HCT116 (cell line): Measurements from ENCODE around the gene GMDS. TPM values are rescaled to one million over a fixed set of nuclear protein-coding genes. Genes with fewer than 3 reads are reported as not detected.

Source experiments
- ATAC-seq: fragments of 200-7000 bp; cut with Tn5 transposase; 2 replicates; pipeline ENCODE4 v1.9.1; 2020; ENCODE audit warnings: mild to moderate bottlenecking, moderate library complexity
- BruUV-seq: library from RNA; stranded (reverse); fragments of 400-500 nt; replicated peaks from 2 replicates; lab custom pipeline; 2021; lab: Mats Ljungman, UMichigan
- CTCF ChIA-PET: fragments of 300-600 bp; sonication (Branson Sonifier 250); formaldehyde crosslinking; loops from one replicate; lab custom pipeline; 2021; ENCODE audit warnings: antibody characterized with exemption; lab: Charles Lee
- POLR2A ChIA-PET: fragments of 300-600, 350-600 bp; sonication (Branson Sonifier 250); formaldehyde crosslinking; loops from one replicate; lab custom pipeline; 2021; ENCODE audit warnings: antibody characterized with exemption; lab: Charles Lee
- RAD21 ChIA-PET, 2 experiments: fragments of 300-600 bp; sonication (Branson Sonifier 250); formaldehyde crosslinking; loops; one replicate each; lab custom pipeline; 2023; ENCODE audit warnings: low total read pairs in 2 of 2; ENCODE audit not compliant: uncharacterized antibody in 2 of 2, unreplicated experiment in 2 of 2, low non-redundant PET in 1 of 2; lab: Charles Lee
- DNase-seq: peaks from one replicate; pipeline ENCODE4 v3.0.0-alpha.2; 2010; ENCODE audit warnings: low read depth, low spot score
- H2AFZ ChIP-seq: fragments of 200-600 bp; shearing (Covaris generic), sonication (generic); 2 replicates; pipeline ENCODE4 v1.6.1; 2017; ENCODE audit warnings: low read depth, mixed run types, mixed read lengths, antibody characterized with exemption, low read length; ENCODE audit not compliant: poor library complexity, severe bottlenecking
- H3K27ac ChIP-seq: 2 replicates; pipeline ENCODE4 v1.5.1; 2012; ENCODE audit warnings: low read depth, low read length
- H3K27me3 ChIP-seq: fragments of 200-600 bp; sonication (generic); 2 replicates; pipeline ENCODE4 v1.6.1; 2016; ENCODE audit warnings: mixed run types, low read length, mixed read lengths; ENCODE audit not compliant: insufficient read depth
- H3K36me3 ChIP-seq, 2 experiments: fragments of 200-500 bp in 1 of 2; fragments of 200-600 bp in 1 of 2; sonication (Bioruptor generic) in 1 of 2; sonication (generic) in 1 of 2; 2 replicates each; pipeline versions ENCODE4 v1.5.1 to v1.6.1; 2014 to 2016; ENCODE audit warnings: low read length in 2 of 2, inconsistent platforms in 1 of 2, mixed read lengths in 1 of 2, mixed run types in 1 of 2; ENCODE audit not compliant: insufficient read depth in 2 of 2, control insufficient read depth in 1 of 2
- H3K4me1 ChIP-seq, 2 experiments: fragments of 200-600 bp in 1 of 2; sonication (generic) in 1 of 2; 2 replicates each; pipeline versions ENCODE4 v1.5.1 to v1.6.1; 2012 to 2017; ENCODE audit warnings: low read length in 2 of 2, inconsistent platforms in 1 of 2, mild to moderate bottlenecking in 1 of 2, mixed read lengths in 1 of 2, mixed run types in 1 of 2, moderate library complexity in 1 of 2; ENCODE audit not compliant: insufficient read depth in 2 of 2, control insufficient read depth in 1 of 2
- H3K4me2 ChIP-seq: fragments of 200-600 bp; sonication (generic); 2 replicates; pipeline ENCODE4 v1.6.1; 2017; ENCODE audit warnings: mixed run types, low read length, mixed read lengths
- H3K4me3 ChIP-seq, 2 experiments: fragments of 200-600 bp in 1 of 2; sonication (generic) in 1 of 2; replicated peaks in 1 of 2; 2 replicates each; pipeline ENCODE4 v1.5.1; 2011 to 2016; ENCODE audit warnings: low read length in 2 of 2, control low read depth in 1 of 2, low read depth in 1 of 2, mild to moderate bottlenecking in 1 of 2, mixed read lengths in 1 of 2, mixed run types in 1 of 2
- H3K79me2 ChIP-seq: fragments of 200-600 bp; sonication (generic); 2 replicates; pipeline ENCODE4 v1.6.1; 2017; ENCODE audit warnings: mild to moderate bottlenecking, mixed run types, low read length, moderate library complexity, mixed read lengths; ENCODE audit not compliant: insufficient read depth
- H3K9ac ChIP-seq: fragments of 200-600 bp; sonication (generic); 2 replicates; pipeline ENCODE4 v1.6.1; 2016; ENCODE audit warnings: low read length, mixed read lengths
- H3K9me2 ChIP-seq: fragments of 200-600 bp; sonication (generic), shearing (Covaris generic); 2 replicates; pipeline ENCODE4 v1.6.1; 2017; ENCODE audit warnings: mixed run types, mild to moderate bottlenecking, moderate library complexity; ENCODE audit not compliant: insufficient read depth
- H3K9me3 ChIP-seq, 2 experiments: fragments of 200-500 bp in 1 of 2; fragments of 200-600 bp in 1 of 2; sonication (Bioruptor generic) in 1 of 2; sonication (generic) in 1 of 2; 2 replicates each; pipeline ENCODE4 v1.6.1; 2014 to 2017; ENCODE audit warnings: low read length in 2 of 2, mixed read lengths in 2 of 2, inconsistent platforms in 1 of 2, low read depth in 1 of 2, mild to moderate bottlenecking in 1 of 2, mixed run types in 1 of 2, moderate library complexity in 1 of 2; ENCODE audit not compliant: control insufficient read depth in 1 of 2, insufficient read depth in 1 of 2
- H4K20me1 ChIP-seq: fragments of 200-600 bp; sonication (generic), shearing (Covaris generic); 2 replicates; pipeline ENCODE4 v1.6.1; 2017; ENCODE audit warnings: mixed run types, mild to moderate bottlenecking, moderate library complexity; ENCODE audit not compliant: insufficient read depth
- ATF3 ChIP-seq: IDR thresholded peaks from 2 replicates; pipeline ENCODE4 v1.6.1; 2012
- CEBPB ChIP-seq: IDR thresholded peaks from 2 replicates; pipeline ENCODE4 v1.6.1; 2012; ENCODE audit warnings: low read depth
- EGR1 ChIP-seq: IDR thresholded peaks from 2 replicates; pipeline ENCODE4 v1.6.1; 2012; ENCODE audit warnings: low read depth
- EZH2 ChIP-seq: fragments of 200-600 bp; sonication (generic); IDR thresholded peaks from 2 replicates; pipeline ENCODE4 v1.6.1; 2017; ENCODE audit warnings: antibody characterized with exemption, mixed run types
- EZH2phosphoT487 ChIP-seq: fragments of 200-600 bp; IDR thresholded peaks from 2 replicates; pipeline ENCODE4 v1.6.1; 2018; ENCODE audit warnings: antibody characterized with exemption, borderline replicate concordance
- FOSL1 ChIP-seq: IDR thresholded peaks from 2 replicates; pipeline ENCODE4 v1.6.1; 2012; ENCODE audit warnings: low read depth
- JUND ChIP-seq: IDR thresholded peaks from 2 replicates; pipeline ENCODE4 v1.6.1; 2012
- RAD21 ChIP-seq: IDR thresholded peaks from 2 replicates; pipeline ENCODE4 v1.6.1; 2012; ENCODE audit warnings: low read depth, mild to moderate bottlenecking
- SIN3A ChIP-seq: IDR thresholded peaks from 2 replicates; pipeline ENCODE4 v1.6.1; 2012; ENCODE audit warnings: low read depth
- SRF ChIP-seq: IDR thresholded peaks from 2 replicates; pipeline ENCODE4 v1.6.1; 2012; ENCODE audit warnings: low read depth
- TCF7L2 ChIP-seq: IDR thresholded peaks from 2 replicates; pipeline ENCODE4 v1.7.0; 2011; ENCODE audit warnings: borderline replicate concordance, inconsistent platforms; ENCODE audit not compliant: insufficient read depth, insufficient read length; ENCODE audit errors: extremely low read depth
- ZBTB33 ChIP-seq: IDR thresholded peaks from 2 replicates; pipeline ENCODE4 v1.6.1; 2011; ENCODE audit warnings: mild to moderate bottlenecking, low read length, moderate library complexity; ENCODE audit not compliant: insufficient replicate concordance; ENCODE audit errors: extremely low read depth
- ZFX ChIP-seq: fragments of 450-650 bp; IDR thresholded peaks from 2 replicates; pipeline ENCODE4 v1.6.1; 2017
- ZNF274 ChIP-seq: fragments of 200-500 bp; sonication (Bioruptor generic); IDR thresholded peaks from 2 replicates; pipeline ENCODE4 v1.6.1; 2014; ENCODE audit warnings: mild to moderate bottlenecking, low read depth, low read length, inconsistent platforms
- intact Hi-C: fragments of 100-400 bp; cut with micrococcal nuclease; formaldehyde crosslinking; loops from 2 replicates; pipeline ENCODE4 v1.10.0; 2022
- total RNA-seq: library from RNA; stranded (reverse); gene quantifications from one replicate; pipeline ENCODE4 v1.2.1, GENCODE V29; 2021; ENCODE audit not compliant: unreplicated experiment
- TF ChIP-seq, protein P1 (sequence below), 3 experiments: fragments of 200-600 bp in 1 of 3; sonication (generic) in 1 of 3; IDR thresholded peaks in 2 of 3; conservative IDR thresholded peaks in 1 of 3; 2 replicates each; pipeline ENCODE4 v1.5.1; 2012 to 2017; ENCODE audit warnings: low read depth in 2 of 3, low read length in 2 of 3, antibody characterized with exemption in 1 of 3, borderline replicate concordance in 1 of 3, control low read depth in 1 of 3, mild to moderate bottlenecking in 1 of 3, mixed read lengths in 1 of 3, mixed run types in 1 of 3, moderate library complexity in 1 of 3; ENCODE audit not compliant: insufficient read depth in 1 of 3
- TF ChIP-seq, protein P2 (sequence below): IDR thresholded peaks from 2 replicates; pipeline ENCODE4 v1.6.1; 2012

The GMDS gene
- total RNA-seq, 1 experiment from 2014 or later: 34.4 TPM

- no peaks in the 10 kb centered on the region for H3K4me1 ChIP-seq
- H4K20me1 ChIP-seq: no peaks in the 10 kb centered on the region
- H3K79me2 ChIP-seq: no peaks in the 10 kb centered on the region
- ATAC-seq (no peak), DNase-seq (no peak)
- H3K9me3 ChIP-seq: no peaks in the 10 kb centered on the region
- RAD21 ChIA-PET: no interaction called here
- H3K4me2 ChIP-seq: no peak overlapping the region
- intact Hi-C loops: no loop called here
- H3K9ac ChIP-seq: no peak overlapping the region
- no peak for TF ChIP-seq ZNF274
- no peak for TF ChIP-seq EZH2phosphoT487
- TF ChIP-seq, protein P1, sequence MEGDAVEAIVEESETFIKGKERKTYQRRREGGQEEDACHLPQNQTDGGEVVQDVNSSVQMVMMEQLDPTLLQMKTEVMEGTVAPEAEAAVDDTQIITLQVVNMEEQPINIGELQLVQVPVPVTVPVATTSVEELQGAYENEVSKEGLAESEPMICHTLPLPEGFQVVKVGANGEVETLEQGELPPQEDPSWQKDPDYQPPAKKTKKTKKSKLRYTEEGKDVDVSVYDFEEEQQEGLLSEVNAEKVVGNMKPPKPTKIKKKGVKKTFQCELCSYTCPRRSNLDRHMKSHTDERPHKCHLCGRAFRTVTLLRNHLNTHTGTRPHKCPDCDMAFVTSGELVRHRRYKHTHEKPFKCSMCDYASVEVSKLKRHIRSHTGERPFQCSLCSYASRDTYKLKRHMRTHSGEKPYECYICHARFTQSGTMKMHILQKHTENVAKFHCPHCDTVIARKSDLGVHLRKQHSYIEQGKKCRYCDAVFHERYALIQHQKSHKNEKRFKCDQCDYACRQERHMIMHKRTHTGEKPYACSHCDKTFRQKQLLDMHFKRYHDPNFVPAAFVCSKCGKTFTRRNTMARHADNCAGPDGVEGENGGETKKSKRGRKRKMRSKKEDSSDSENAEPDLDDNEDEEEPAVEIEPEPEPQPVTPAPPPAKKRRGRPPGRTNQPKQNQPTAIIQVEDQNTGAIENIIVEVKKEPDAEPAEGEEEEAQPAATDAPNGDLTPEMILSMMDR (IDR thresholded peaks at IDR 0.05 in 2 of 3, conservative IDR thresholded peaks at IDR 0.05 in 1 of 3; ENCODE audit: borderline replicate concordance in 1 of 3, insufficient read depth in 1 of 3, low read depth in 2 of 3, low read length in 2 of 3): no peak
- no peak for TF ChIP-seq ZFX
- TF ChIP-seq RAD21: no peak
- no peak for TF ChIP-seq CEBPB
- TF ChIP-seq, protein P2, sequence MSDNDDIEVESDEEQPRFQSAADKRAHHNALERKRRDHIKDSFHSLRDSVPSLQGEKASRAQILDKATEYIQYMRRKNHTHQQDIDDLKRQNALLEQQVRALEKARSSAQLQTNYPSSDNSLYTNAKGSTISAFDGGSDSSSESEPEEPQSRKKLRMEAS: no peak
- TF ChIP-seq FOSL1: no peak
- TF ChIP-seq ATF3: no peak
- POLR2A ChIA-PET: no interaction called here
- H3K27me3 ChIP-seq: no peaks in the 10 kb centered on the region
- H2AFZ ChIP-seq: no peak overlapping the region
- H3K27ac ChIP-seq: no peak overlapping the region
- no peaks in the 10 kb centered on the region for H3K9me2 ChIP-seq
- no peaks in the 10 kb centered on the region for H3K36me3 ChIP-seq
- CTCF ChIA-PET: no interaction called here
- no peak overlapping the region for H3K4me3 ChIP-seq
- BruUV-seq: no TSS peak
These were observed 339.4 kb downstream of the GMDS start for GRCh38 chr6:1906014-1906413.

GRCh38 chr6:1904898-1905297 lies 340.5 kb downstream of the GMDS start:
- Histone ChIP-seq H3K79me2 (no peaks in the 10 kb centered on the region), H3K27me3 (no peaks in the 10 kb centered on the region), H3K9ac (no peak overlapping the region), H3K27ac (no peak overlapping the region), H4K20me1 (no peaks in the 10 kb centered on the region), H2AFZ (no peak overlapping the region), H3K36me3 (no peaks in the 10 kb centered on the region), H3K9me2 (no peaks in the 10 kb centered on the region), H3K4me1 (no peaks in the 10 kb centered on the region), H3K4me2 (no peak overlapping the region), H3K9me3 (no peaks in the 10 kb centered on the region), H3K4me3 (no peak overlapping the region)
- no peak for DNase-seq
- ChIA-PET POLR2A (no interaction called here), RAD21 (no interaction called here), CTCF (no interaction called here)
- intact Hi-C loops: no loop called here
- ATAC-seq: no peak
- no TSS peak for BruUV-seq
- TF ChIP-seq RAD21 (no peak), FOSL1 (no peak), ZNF274 (no peak), JUND (no peak), SIN3A (no peak), EZH2phosphoT487 (no peak), EGR1 (no peak), EZH2 (no peak), ZFX (no peak), SRF (no peak), TCF7L2 (no peak), ATF3 (no peak), ZBTB33 (no peak)
- TF ChIP-seq, protein P2: no peak
